WTC11 (cell line): Measurements from ENCODE around the gene TAMM41.
"Not testable (repeated sequence)": the region's sequence is repeated elsewhere in the genome, so short reads cannot be mapped to it uniquely, and the experiment has no call there.

Experiments
- ETV6 ChIP-seq: sonication (generic); formaldehyde crosslinking; IDR thresholded peaks from 2 replicates; pipeline ENCODE4 v1.8.1; 2022; ENCODE audit warnings: mild to moderate bottlenecking, missing genetic modification reagents
- HMGXB4 ChIP-seq: sonication (generic); formaldehyde crosslinking; IDR thresholded peaks from 2 replicates; pipeline ENCODE4 v1.8.1; 2023; ENCODE audit warnings: mild to moderate bottlenecking, moderate library complexity, missing genetic modification reagents
- MAX ChIP-seq: sonication (generic); formaldehyde crosslinking; IDR thresholded peaks from 2 replicates; pipeline ENCODE4 v1.8.0; 2022; ENCODE audit warnings: mild to moderate bottlenecking, missing genetic modification reagents
- SMAD3 ChIP-seq: sonication (generic); formaldehyde crosslinking; IDR thresholded peaks from 2 replicates; pipeline ENCODE4 v1.8.0; 2022; ENCODE audit warnings: missing genetic modification reagents, mild to moderate bottlenecking, borderline replicate concordance
- ZBTB43 ChIP-seq: sonication (generic); formaldehyde crosslinking; IDR thresholded peaks from 2 replicates; pipeline ENCODE4 v1.8.1; 2023; ENCODE audit warnings: mild to moderate bottlenecking, missing genetic modification reagents
- ZNF232 ChIP-seq: sonication (generic); formaldehyde crosslinking; IDR thresholded peaks from 2 replicates; pipeline ENCODE4 v1.8.0; 2022; ENCODE audit warnings: mild to moderate bottlenecking, missing genetic modification reagents
- TF ChIP-seq, protein P1 (sequence below): fragments of 200-600 bp; IDR thresholded peaks from 2 replicates; pipeline ENCODE4 v1.8.0; 2022; ENCODE audit warnings: antibody characterized with exemption

- not testable (repeated sequence) for TF ChIP-seq ZBTB43 (CRISPR knock-in tag); HMGXB4 (CRISPR knock-in tag); MAX; ETV6; SMAD3 (CRISPR knock-in tag); ZNF232 (CRISPR knock-in tag)
- TF ChIP-seq, protein P1, sequence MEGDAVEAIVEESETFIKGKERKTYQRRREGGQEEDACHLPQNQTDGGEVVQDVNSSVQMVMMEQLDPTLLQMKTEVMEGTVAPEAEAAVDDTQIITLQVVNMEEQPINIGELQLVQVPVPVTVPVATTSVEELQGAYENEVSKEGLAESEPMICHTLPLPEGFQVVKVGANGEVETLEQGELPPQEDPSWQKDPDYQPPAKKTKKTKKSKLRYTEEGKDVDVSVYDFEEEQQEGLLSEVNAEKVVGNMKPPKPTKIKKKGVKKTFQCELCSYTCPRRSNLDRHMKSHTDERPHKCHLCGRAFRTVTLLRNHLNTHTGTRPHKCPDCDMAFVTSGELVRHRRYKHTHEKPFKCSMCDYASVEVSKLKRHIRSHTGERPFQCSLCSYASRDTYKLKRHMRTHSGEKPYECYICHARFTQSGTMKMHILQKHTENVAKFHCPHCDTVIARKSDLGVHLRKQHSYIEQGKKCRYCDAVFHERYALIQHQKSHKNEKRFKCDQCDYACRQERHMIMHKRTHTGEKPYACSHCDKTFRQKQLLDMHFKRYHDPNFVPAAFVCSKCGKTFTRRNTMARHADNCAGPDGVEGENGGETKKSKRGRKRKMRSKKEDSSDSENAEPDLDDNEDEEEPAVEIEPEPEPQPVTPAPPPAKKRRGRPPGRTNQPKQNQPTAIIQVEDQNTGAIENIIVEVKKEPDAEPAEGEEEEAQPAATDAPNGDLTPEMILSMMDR, result not testable (repeated sequence)
Measured at GRCh38 chr3:11862145-11862544, 15.5 kb upstream of the TAMM41 start.
